IMR-90 (cell line): ENCODE data around the gene C1QTNF5. TPM values are rescaled to one million over a fixed set of nuclear protein-coding genes. Genes with fewer than 3 reads are reported as not detected.

Source experiments
- ATAC-seq: fragments of 200-7000 bp; cut with Tn5 transposase; 2 replicates; pipeline ENCODE4 v1.9.1; 2020; ENCODE audit warnings: low read depth, mild to moderate bottlenecking, moderate library complexity
- BruUV-seq: library from RNA; stranded (reverse); fragments of 400-500 nt; replicated peaks from 2 replicates; lab custom pipeline; 2021; lab: Mats Ljungman, UMichigan
- CTCF ChIA-PET: fragments of 300-600 bp; formaldehyde crosslinking; extraction: SDS; loops from one replicate; lab custom pipeline; 2021; ENCODE audit warnings: antibody characterized with exemption; lab: Yijun Ruan, JAX
- POLR2A ChIA-PET: fragments of 300-600 bp; sonication (Branson Sonifier 250); formaldehyde crosslinking; loops from one replicate; lab custom pipeline; 2022; ENCODE audit warnings: antibody characterized with exemption; ENCODE audit not compliant: unreplicated experiment; lab: Charles Lee
- DNase-seq: peaks from one replicate; pipeline ENCODE4 v3.0.0; 2013
- H2AFZ ChIP-seq: replicated peaks from 2 replicates; pipeline ENCODE3; 2013; ENCODE audit warnings: low read length, mild to moderate bottlenecking; ENCODE audit not compliant: poor library complexity
- H2AK5ac ChIP-seq: 2 replicates; pipeline ENCODE4 v1.6.1; 2013; ENCODE audit warnings: low read depth, low read length, inconsistent platforms
- H2AK9ac ChIP-seq: replicated peaks from 2 replicates; pipeline ENCODE3; 2013; ENCODE audit warnings: mild to moderate bottlenecking, low read depth, low read length, moderate library complexity; ENCODE audit not compliant: poor library complexity
- H2BK120ac ChIP-seq: 2 replicates; pipeline ENCODE4 v1.6.1; 2013; ENCODE audit warnings: low read depth, low read length, inconsistent platforms
- H2BK15ac ChIP-seq: 3 replicates; pipeline ENCODE4 v1.6.1; 2013; ENCODE audit warnings: low read depth, low read length, inconsistent platforms
- H2BK20ac ChIP-seq: 2 replicates; pipeline ENCODE4 v1.6.1; 2013; ENCODE audit warnings: low read depth, mild to moderate bottlenecking, inconsistent platforms, low read length, moderate library complexity
- H2BK5ac ChIP-seq: 2 replicates; pipeline ENCODE4 v1.6.1; 2013; ENCODE audit warnings: mild to moderate bottlenecking, low read depth, low read length, inconsistent platforms; ENCODE audit not compliant: poor library complexity, severe bottlenecking
- H3K14ac ChIP-seq: replicated peaks from 2 replicates; pipeline ENCODE4 v1.6.1; 2013; ENCODE audit warnings: low read depth, low read length, inconsistent platforms
- H3K18ac ChIP-seq: 2 replicates; pipeline ENCODE4 v1.6.1; 2013; ENCODE audit warnings: low read depth, low read length, control low read depth
- H3K23ac ChIP-seq: 2 replicates; pipeline ENCODE4 v1.6.1; 2013; ENCODE audit warnings: low read depth, low read length, inconsistent platforms
- H3K27ac ChIP-seq: 2 replicates; pipeline ENCODE4 v1.5.1; 2013; ENCODE audit warnings: mild to moderate bottlenecking, control low read depth, low read length; ENCODE audit not compliant: insufficient read depth
- H3K27me3 ChIP-seq: 2 replicates; pipeline ENCODE4 v1.6.1; 2013; ENCODE audit warnings: low read length; ENCODE audit not compliant: control insufficient read depth, insufficient read depth
- H3K36me3 ChIP-seq: 2 replicates; pipeline ENCODE4 v1.6.1; 2013; ENCODE audit warnings: low read length, mixed read lengths; ENCODE audit not compliant: control insufficient read depth, insufficient read depth
- H3K4ac ChIP-seq: 2 replicates; pipeline ENCODE4 v1.6.1; 2013; ENCODE audit warnings: low read depth, low read length, inconsistent platforms
- H3K4me1 ChIP-seq: 2 replicates; pipeline ENCODE4 v1.6.1; 2013; ENCODE audit warnings: low read length, mixed read lengths; ENCODE audit not compliant: control insufficient read depth, insufficient read depth
- H3K4me2 ChIP-seq: 2 replicates; pipeline ENCODE4 v1.6.1; 2013; ENCODE audit warnings: low read depth, mild to moderate bottlenecking, control low read depth, low read length, moderate library complexity
- H3K4me3 ChIP-seq: 2 replicates; pipeline ENCODE4 v1.5.1; 2013; ENCODE audit warnings: low read depth, mild to moderate bottlenecking, control low read depth, low read length, moderate library complexity; ENCODE audit not compliant: insufficient read depth
- H3K56ac ChIP-seq: 2 replicates; pipeline ENCODE4 v1.6.1; 2013; ENCODE audit warnings: low read length, inconsistent platforms; ENCODE audit not compliant: insufficient read depth; ENCODE audit errors: extremely low read depth
- H3K79me1 ChIP-seq, 2 experiments: 2 replicates each; pipeline ENCODE4 v1.6.1; 2013; ENCODE audit warnings: low read length in 2 of 2, inconsistent platforms in 1 of 2, low read depth in 1 of 2
- H3K9ac ChIP-seq: 2 replicates; pipeline ENCODE4 v1.6.1; 2013; ENCODE audit warnings: low read depth, low read length, control low read depth
- H3K9me1 ChIP-seq: 2 replicates; pipeline ENCODE4 v1.6.1; 2013; ENCODE audit warnings: low read length, inconsistent platforms; ENCODE audit not compliant: insufficient read depth
- H3K9me3 ChIP-seq: 2 replicates; pipeline ENCODE4 v1.6.1; 2013; ENCODE audit warnings: low read length; ENCODE audit not compliant: control insufficient read depth, insufficient read depth
- H4K20me1 ChIP-seq: 2 replicates; pipeline ENCODE4 v1.6.1; 2013; ENCODE audit warnings: low read length, inconsistent platforms; ENCODE audit not compliant: insufficient read depth
- H4K5ac ChIP-seq: 2 replicates; pipeline ENCODE4 v1.6.1; 2013; ENCODE audit warnings: mild to moderate bottlenecking, low read depth, low read length, control low read depth
- H4K8ac ChIP-seq, 2 experiments: 2 replicates each; pipeline ENCODE4 v1.6.1; 2013; ENCODE audit warnings: low read depth in 2 of 2, low read length in 2 of 2, control low read depth in 1 of 2, inconsistent platforms in 1 of 2
- H4K91ac ChIP-seq: 2 replicates; pipeline ENCODE4 v1.6.1; 2013; ENCODE audit warnings: low read depth, low read length, inconsistent platforms; ENCODE audit not compliant: insufficient read depth
- BHLHE40 ChIP-seq: fragments of 150-350 bp; IDR thresholded peaks from 2 replicates; pipeline ENCODE4 v1.6.1; 2016; ENCODE audit warnings: mild to moderate bottlenecking, low read depth, low read length
- CEBPB ChIP-seq: IDR thresholded peaks from 2 replicates; pipeline ENCODE4 v1.6.1; 2012; ENCODE audit warnings: low read depth, low read length, improper control_type of control experiment
- CHD1 ChIP-seq: IDR thresholded peaks from 2 replicates; pipeline ENCODE4 v1.6.1; 2012; ENCODE audit warnings: low read depth, low read length, improper control_type of control experiment
- CTCF ChIP-seq: conservative IDR thresholded peaks from 2 replicates; pipeline ENCODE4 v1.5.1; 2012; ENCODE audit warnings: mild to moderate bottlenecking, low read depth, low read length, improper control_type of control experiment
- FOS ChIP-seq: fragments of 150-350 bp; IDR thresholded peaks from 2 replicates; pipeline ENCODE4 v1.6.1; 2016; ENCODE audit warnings: low read depth, low read length
- MAZ ChIP-seq: IDR thresholded peaks from 2 replicates; pipeline ENCODE4 v1.6.1; 2012; ENCODE audit warnings: low read depth, mild to moderate bottlenecking, low read length, improper control_type of control experiment, moderate library complexity, borderline replicate concordance
- NFE2L2 ChIP-seq: fragments of 150-350 bp; IDR thresholded peaks from 2 replicates; pipeline ENCODE4 v1.6.1; 2016; ENCODE audit warnings: low read depth, mild to moderate bottlenecking, low read length
- RAD21 ChIP-seq: IDR thresholded peaks from 2 replicates; pipeline ENCODE4 v1.6.1; 2012; ENCODE audit warnings: low read length, improper control_type of control experiment
- RCOR1 ChIP-seq: IDR thresholded peaks from 2 replicates; pipeline ENCODE4 v1.6.1; 2012; ENCODE audit warnings: mild to moderate bottlenecking, low read length, improper control_type of control experiment; ENCODE audit not compliant: insufficient replicate concordance
- RFX5 ChIP-seq: IDR thresholded peaks from 2 replicates; pipeline ENCODE4 v1.8.0; 2012; ENCODE audit warnings: low read depth, mild to moderate bottlenecking, low read length, moderate library complexity
- SMC3 ChIP-seq: fragments of 150-350 bp; IDR thresholded peaks from 2 replicates; pipeline ENCODE4 v1.6.1; 2016; ENCODE audit warnings: low read depth, mild to moderate bottlenecking, antibody characterized with exemption, low read length, moderate library complexity
- USF2 ChIP-seq: fragments of 150-350 bp; IDR thresholded peaks from 2 replicates; pipeline ENCODE4 v1.6.1; 2017; ENCODE audit warnings: mild to moderate bottlenecking, antibody characterized with exemption, low read length, low read depth
- WGBS, 2 experiments: methylation state at CpG; one replicate each; pipeline versions ENCODE4 v1.1.5 to v1.1.7; 2013; ENCODE audit warnings: missing lambda C conversion rate in 2 of 2; ENCODE audit not compliant: insufficient read length in 1 of 2; ENCODE audit errors: extremely low coverage in 2 of 2; 5-methylcytosine and 5-hydroxymethylcytosine counted together
- dilution Hi-C: fragments of 300-500 bp; cut with HindIII; formaldehyde crosslinking; loops from one replicate; pipeline ENCODE4 v1.14.3; 2018; ENCODE audit warnings: low sequenced_read_pairs; ENCODE audit not compliant: unreplicated experiment
- in situ Hi-C: fragments of 300-500 bp; cut with MboI; formaldehyde crosslinking; loops from 3 replicates; pipeline ENCODE4 v1.14.3; 2019; ENCODE audit warnings: low sequenced_read_pairs, inconsistent platforms, mixed read lengths
- intact Hi-C: fragments of 100-400 bp; cut with micrococcal nuclease; formaldehyde crosslinking; loops from 2 replicates; pipeline ENCODE4 v1.10.0; 2022
- polyA plus RNA-seq, 3 experiments: library from polyadenylated mRNA; depleted of rRNA; stranded (reverse); fragments of >200 nt; gene quantifications; 2 replicates each; pipeline ENCODE4 v1.2.3, GENCODE V29; 2012; ENCODE audit warnings: low replicate concordance in 1 of 3
- total RNA-seq: library from RNA; depleted of rRNA; stranded (reverse); fragments of >200 nt; gene quantifications from 2 replicates; pipeline ENCODE4 v1.2.3, GENCODE V29; 2012
- TF ChIP-seq, protein P1 (sequence below): fragments of 150-350 bp; IDR thresholded peaks from 2 replicates; pipeline ENCODE4 v1.6.1; 2016; ENCODE audit warnings: low read depth, mild to moderate bottlenecking, low read length, moderate library complexity, borderline replicate concordance

C1QTNF5 gene
- total and polyA plus RNA-seq, 2 of the 4 experiments (the other 2 are of a cell fraction) = 2.0 to 5.4 TPM

- Histone ChIP-seq H2BK20ac (peak overlapping the region; percentile 65), H3K4ac (peak overlapping the region; percentile 84), H2AFZ (peak overlapping the region; percentile 92), H4K91ac (peak overlapping the region; percentile 95), H3K36me3 (peaks cover 2% of the 10 kb centered on the region; the same call in 1 of the 2 replicates), H3K27ac (peak overlapping the region; percentile 74), H3K79me1 (peaks cover 16 to 39% of the 10 kb centered on the region in 2 experiments; a peak in 3 of 4 replicates), H2AK5ac (peak overlapping the region; percentile 72), H2AK9ac (peak overlapping the region; percentile 84), H3K18ac (no peak overlapping the region; the same call in 1 of the 2 replicates), H3K14ac (peak overlapping the region; percentile 74), H2BK15ac (peak overlapping the region; percentile 59; the same call in 1 of the 3 replicates), H4K8ac (peak overlapping the region; percentile 17 to 78; a peak in 3 of 4 replicates), H3K23ac (peak overlapping the region; percentile 93), H3K27me3 (peaks cover under 1% of the 10 kb centered on the region; the same call in 1 of the 2 replicates), H3K4me3 (peak overlapping the region; percentile 49), H2BK120ac (peak overlapping the region; percentile 81), H3K56ac (no peak overlapping the region; the same call in 1 of the 2 replicates), H4K20me1 (peaks cover 5% of the 10 kb centered on the region; the same call in 1 of the 2 replicates), H3K9me3 (no peaks in the 10 kb centered on the region), H2BK5ac (peak overlapping the region; percentile 44), H3K4me2 (peak overlapping the region; percentile 56), H3K9me1 (peaks cover 10% of the 10 kb centered on the region), H3K4me1 (peaks cover 26% of the 10 kb centered on the region), H3K9ac (peak overlapping the region; percentile 54), H4K5ac (peak overlapping the region; percentile 42)
- ATAC-seq (peak; percentile 43), DNase-seq (no peak)
- WGBS, 2 experiments = 2% methylated on average over 37 of the region's 86 CpGs; no CpG with 5 or more reads in 1 of the 2 experiments
- in situ Hi-C loops (no loop called here), dilution Hi-C loops (no loop called here), intact Hi-C loops (loop anchor here (2.0 to 5.0 kb wide), 2 partner anchors 19 to 192 kb away; partner anchors contain the start of gene ABCG4)
- CTCF ChIA-PET = interaction anchor here (0.5 to 2.4 kb wide), 12 partner anchors 14 to 880 kb away, joined by 3 to 16 read pairs (median 3); partner anchors contain the start of gene USP2
- POLR2A ChIA-PET = no interaction called here
- BruUV-seq = no TSS peak
- peak; percentile 80; the same call in 1 of the 2 replicates for TF ChIP-seq MAZ
- no peak for TF ChIP-seq USF2
- TF ChIP-seq NFE2L2 = no peak
- no peak for TF ChIP-seq RFX5
- TF ChIP-seq CTCF = peak; percentile 83
- peak; percentile 57 for TF ChIP-seq RAD21
- no peak for TF ChIP-seq CEBPB
- TF ChIP-seq FOS = no peak
- TF ChIP-seq, protein P1, sequence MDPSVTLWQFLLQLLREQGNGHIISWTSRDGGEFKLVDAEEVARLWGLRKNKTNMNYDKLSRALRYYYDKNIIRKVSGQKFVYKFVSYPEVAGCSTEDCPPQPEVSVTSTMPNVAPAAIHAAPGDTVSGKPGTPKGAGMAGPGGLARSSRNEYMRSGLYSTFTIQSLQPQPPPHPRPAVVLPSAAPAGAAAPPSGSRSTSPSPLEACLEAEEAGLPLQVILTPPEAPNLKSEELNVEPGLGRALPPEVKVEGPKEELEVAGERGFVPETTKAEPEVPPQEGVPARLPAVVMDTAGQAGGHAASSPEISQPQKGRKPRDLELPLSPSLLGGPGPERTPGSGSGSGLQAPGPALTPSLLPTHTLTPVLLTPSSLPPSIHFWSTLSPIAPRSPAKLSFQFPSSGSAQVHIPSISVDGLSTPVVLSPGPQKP = no peak
- no peak for TF ChIP-seq CHD1
- no peak for TF ChIP-seq RCOR1
- TF ChIP-seq BHLHE40 = no peak
- TF ChIP-seq SMC3 = peak; percentile 49
Observed at GRCh38 chr11:119339589-119340334, 921 bp downstream of the C1QTNF5 start.
